Erythroblast (primary cell): ENCODE measurements around the gene ICOSLG.
"Not testable (repeated sequence)": the region's sequence is repeated elsewhere in the genome, so short reads cannot be mapped to it uniquely, and the experiment has no call there.

Source experiments
- GATA1 ChIP-seq: IDR thresholded peaks from 2 replicates; pipeline ENCODE4 v1.6.1; 2011; ENCODE audit warnings: low read depth, mild to moderate bottlenecking, control low read depth, low read length, moderate library complexity
- POLR2A ChIP-seq: IDR thresholded peaks from 2 replicates; pipeline ENCODE4 v1.6.1; 2011; ENCODE audit warnings: mild to moderate bottlenecking, low read length

DNA sequence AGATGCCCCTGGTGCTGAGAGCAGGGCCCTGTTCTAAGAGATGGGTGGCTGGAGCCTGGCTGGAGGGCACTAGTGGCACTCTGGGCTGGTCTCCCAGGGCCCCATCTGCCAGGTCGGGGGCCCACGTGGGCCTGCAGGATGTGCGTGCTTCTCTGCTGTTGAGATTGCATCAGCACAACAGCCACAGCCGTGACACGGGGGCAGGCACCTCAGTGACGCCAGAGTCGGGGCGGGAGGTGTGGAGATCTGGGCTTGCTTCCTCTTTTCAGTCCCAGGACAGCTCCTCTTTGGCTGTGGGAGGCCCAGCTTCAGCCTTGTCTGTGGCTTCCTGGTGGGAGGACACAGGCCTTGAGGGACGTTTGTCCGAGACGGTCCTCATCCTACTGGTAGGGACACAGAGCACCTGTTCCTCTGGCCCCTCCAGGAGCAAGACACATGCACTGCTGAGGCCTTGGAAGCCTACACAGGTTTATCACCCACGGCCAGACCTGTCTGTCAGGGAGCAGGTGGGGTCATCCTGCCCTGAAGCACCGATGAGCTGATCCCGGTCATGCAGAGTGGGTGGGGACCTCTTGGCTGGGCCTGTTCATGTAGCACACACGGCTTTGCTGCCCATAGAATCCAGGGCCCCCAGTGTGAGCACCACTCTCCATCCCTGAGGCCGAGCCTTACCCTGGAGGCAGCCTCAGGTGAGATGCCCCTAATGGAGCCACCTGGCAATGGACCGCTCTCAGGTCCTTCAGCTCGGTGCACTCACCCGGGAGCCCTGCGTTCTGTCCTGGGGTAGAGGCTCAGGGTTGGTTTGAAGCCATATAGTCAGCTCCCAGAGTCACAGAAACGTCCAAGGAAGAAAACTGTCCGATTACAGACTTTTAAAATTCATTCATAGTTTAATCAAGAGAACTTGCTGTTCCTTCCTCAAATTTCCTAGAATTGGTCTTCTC, 44.3 kb downstream of the ICOSLG start:
- not testable (repeated sequence) for TF ChIP-seq POLR2A, GATA1
